Sigmoid colon (tissue), 4 donors: ENCODE results near the gene HID1.

Experiments
- CTCF ChIP-seq, 4 experiments: fragments of 450-650 bp in 3 of 4; fragments of 200-600 bp in 1 of 4; IDR thresholded peaks; one replicate each; pipeline ENCODE4 v1.5.1; 2016 to 2019; ENCODE audit warnings: antibody characterized with exemption in 4 of 4, mild to moderate bottlenecking in 3 of 4, moderate library complexity in 2 of 4
- POLR2A ChIP-seq, 2 donors: fragments of 450-650 bp; IDR thresholded peaks; one replicate each; pipeline ENCODE4 v1.6.1; 2016; ENCODE audit warnings: antibody characterized with exemption in 2 of 2, mild to moderate bottlenecking in 2 of 2, moderate library complexity in 2 of 2
- POLR2AphosphoS5 ChIP-seq, 4 donors: sonication (generic); formaldehyde crosslinking; IDR thresholded peaks; one replicate each; pipeline ENCODE4 v1.6.1; 2017; ENCODE audit warnings: antibody characterized with exemption in 4 of 4

DNA sequence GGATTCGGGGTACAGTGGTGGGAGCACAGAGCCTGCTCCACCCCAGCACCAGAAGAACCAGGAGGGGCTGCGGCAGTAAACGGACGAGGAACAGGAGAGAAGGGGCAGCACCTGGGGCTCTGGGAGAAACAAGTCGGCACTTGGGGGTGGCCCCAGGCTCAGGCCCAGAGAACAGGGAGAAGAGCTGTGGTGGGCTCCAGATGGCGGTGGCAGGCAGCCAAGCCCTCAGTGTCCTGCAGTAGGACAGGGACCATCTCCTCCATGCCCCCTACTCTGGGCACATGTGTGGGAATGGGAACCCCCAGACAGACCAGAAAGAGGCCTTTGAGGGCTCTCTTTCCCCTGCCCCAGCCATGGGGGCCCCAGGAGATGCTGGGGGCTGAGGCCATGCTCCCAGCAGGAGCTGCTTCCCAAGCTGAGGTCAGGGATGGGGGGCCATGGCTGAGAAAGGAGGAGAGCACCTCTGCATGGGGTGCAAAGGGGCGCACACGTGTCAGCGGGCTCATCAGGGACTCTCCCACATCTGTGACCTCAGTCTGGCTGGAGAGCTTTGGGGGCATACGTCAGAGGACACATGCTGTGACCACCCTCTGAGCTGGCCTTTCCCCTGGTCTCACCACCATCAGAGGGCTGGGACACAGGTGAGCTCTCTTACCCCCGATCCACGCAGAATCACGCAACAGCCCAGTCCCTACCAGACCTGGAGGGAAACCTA, 56.3 kb downstream of the HID1 start:
- no peak for TF ChIP-seq POLR2AphosphoS5 (IDR thresholded peaks at IDR 0.05)
- no peak for TF ChIP-seq CTCF (IDR thresholded peaks at IDR 0.05)
- no peak for TF ChIP-seq POLR2A (IDR thresholded peaks at IDR 0.05)
